H9 (cell line): ENCODE results near the gene DMP1. TPM values are rescaled to one million over a fixed set of nuclear protein-coding genes. Genes with fewer than 3 reads are reported as not detected.

Source experiments
- DNase-seq: peaks from one replicate; pipeline ENCODE4 v3.0.0-alpha.2; 2017
- H2AFZ ChIP-seq: one replicate; pipeline ENCODE4 v1.6.1; 2013; ENCODE audit warnings: mild to moderate bottlenecking, low read length, control low read depth, moderate library complexity
- H2AK5ac ChIP-seq: 2 replicates; pipeline ENCODE4 v1.6.1; 2013; ENCODE audit warnings: low read length, control low read depth, mixed read lengths; ENCODE audit not compliant: insufficient read length
- H2BK120ac ChIP-seq: one replicate; pipeline ENCODE4 v1.6.1; 2013; ENCODE audit warnings: low read depth, mild to moderate bottlenecking, low read length, control low read depth, inconsistent platforms; ENCODE audit not compliant: poor library complexity, severe bottlenecking
- H2BK12ac ChIP-seq: 2 replicates; pipeline ENCODE4 v1.6.1; 2013; ENCODE audit warnings: low read length, control low read depth, mixed read lengths, low read depth; ENCODE audit not compliant: insufficient read length
- H2BK15ac ChIP-seq: 2 replicates; pipeline ENCODE4 v1.6.1; 2013; ENCODE audit warnings: low read depth, low read length, control low read depth
- H2BK20ac ChIP-seq: one replicate; pipeline ENCODE4 v1.6.1; 2013; ENCODE audit warnings: low read depth, mild to moderate bottlenecking, low read length, control low read depth, inconsistent platforms; ENCODE audit not compliant: poor library complexity, severe bottlenecking
- H2BK5ac ChIP-seq: 2 replicates; pipeline ENCODE4 v1.6.1; 2013; ENCODE audit warnings: low read length, control low read depth, mixed read lengths; ENCODE audit not compliant: insufficient read length
- H3K14ac ChIP-seq: 2 replicates; pipeline ENCODE4 v1.6.1; 2013; ENCODE audit warnings: low read length, control low read depth; ENCODE audit not compliant: insufficient read depth
- H3K18ac ChIP-seq: 2 replicates; pipeline ENCODE4 v1.6.1; 2013; ENCODE audit warnings: low read depth, mild to moderate bottlenecking, mixed read lengths, low read length, control low read depth; ENCODE audit not compliant: insufficient read length
- H3K23ac ChIP-seq: 2 replicates; pipeline ENCODE4 v1.6.1; 2013; ENCODE audit warnings: low read length, control low read depth, mixed read lengths, low read depth; ENCODE audit not compliant: insufficient read length
- H3K23me2 ChIP-seq: 2 replicates; pipeline ENCODE4 v1.6.1; 2013; ENCODE audit warnings: low read depth, mild to moderate bottlenecking, mixed read lengths, low read length, control low read depth; ENCODE audit not compliant: insufficient read length, poor library complexity, severe bottlenecking
- H3K27ac ChIP-seq: 2 replicates; pipeline ENCODE4 v1.5.1; 2013; ENCODE audit warnings: low read length, control low read depth, mixed read lengths, low read depth; ENCODE audit not compliant: insufficient read length
- H3K27me3 ChIP-seq: 2 replicates; pipeline ENCODE4 v1.6.1; 2013; ENCODE audit warnings: low read length, control low read depth, inconsistent platforms; ENCODE audit not compliant: insufficient read depth
- H3K4ac ChIP-seq: 2 replicates; pipeline ENCODE4 v1.6.1; 2013; ENCODE audit warnings: low read depth, mild to moderate bottlenecking, control low read depth, inconsistent platforms, low read length, moderate library complexity
- H3K4me1 ChIP-seq: 2 replicates; pipeline ENCODE4 v1.6.1; 2013; ENCODE audit warnings: low read length, control low read depth, inconsistent platforms; ENCODE audit not compliant: insufficient read depth
- H3K4me2 ChIP-seq: 2 replicates; pipeline ENCODE4 v1.6.1; 2013; ENCODE audit warnings: low read length, control low read depth, mixed read lengths; ENCODE audit not compliant: insufficient read length, insufficient read depth
- H3K56ac ChIP-seq: 2 replicates; pipeline ENCODE4 v1.6.1; 2013; ENCODE audit warnings: low read depth, mild to moderate bottlenecking, mixed read lengths, low read length, control low read depth; ENCODE audit not compliant: insufficient read length
- H3K79me1 ChIP-seq: 2 replicates; pipeline ENCODE4 v1.6.1; 2013; ENCODE audit warnings: low read depth, mild to moderate bottlenecking, moderate library complexity, low read length, control low read depth, inconsistent platforms; ENCODE audit not compliant: insufficient read depth, poor library complexity, severe bottlenecking
- H3K79me2 ChIP-seq: 2 replicates; pipeline ENCODE4 v1.6.1; 2013; ENCODE audit warnings: low read length, control low read depth, inconsistent platforms; ENCODE audit not compliant: insufficient read depth
- H3K9ac ChIP-seq: 2 replicates; pipeline ENCODE4 v1.6.1; 2013; ENCODE audit warnings: low read length, control low read depth, mixed read lengths; ENCODE audit not compliant: insufficient read length; ENCODE audit errors: extremely low read depth
- H3K9me3 ChIP-seq: one replicate; pipeline ENCODE4 v1.6.1; 2013; ENCODE audit warnings: low read depth, low read length, inconsistent platforms; ENCODE audit not compliant: control insufficient read depth
- H3T11ph ChIP-seq: one replicate; pipeline ENCODE4 v1.6.1; 2013; ENCODE audit warnings: mild to moderate bottlenecking, low read length, control low read depth, inconsistent platforms
- H4K20me1 ChIP-seq: one replicate; pipeline ENCODE4 v1.6.1; 2013; ENCODE audit not compliant: control insufficient read depth, insufficient read length, insufficient read depth
- H4K5ac ChIP-seq: 2 replicates; pipeline ENCODE4 v1.6.1; 2013; ENCODE audit warnings: low read depth, mild to moderate bottlenecking, mixed read lengths, low read length, control low read depth; ENCODE audit not compliant: insufficient read length
- H4K8ac ChIP-seq: replicated peaks from 2 replicates; pipeline ENCODE4 v1.6.1; 2013; ENCODE audit warnings: low read length, control low read depth, mixed read lengths, low read depth; ENCODE audit not compliant: insufficient read length
- H4K91ac ChIP-seq: 2 replicates; pipeline ENCODE4 v1.6.1; 2013; ENCODE audit warnings: low read depth, mild to moderate bottlenecking, moderate library complexity, mixed read lengths, low read length, control low read depth; ENCODE audit not compliant: insufficient read length
- H3K27ac Mint-ChIP-seq, 3 experiments: 2 replicates in 2 of 3; 3 replicates in 1 of 3; pipeline ENCODE4 v1.8.0; 2020 to 2021; ENCODE audit warnings: mixed read lengths in 3 of 3, mild to moderate bottlenecking in 1 of 3, moderate library complexity in 1 of 3
- H3K27me3 Mint-ChIP-seq: 2 replicates; pipeline ENCODE4 v1.8.0; 2021; ENCODE audit warnings: low read depth, mild to moderate bottlenecking, moderate library complexity, mixed read lengths
- H3K36me3 Mint-ChIP-seq, 3 experiments: 2 replicates in 2 of 3; 3 replicates in 1 of 3; pipeline ENCODE4 v1.8.0; 2020 to 2021; ENCODE audit warnings: low read depth in 3 of 3, mixed read lengths in 3 of 3; ENCODE audit not compliant: insufficient read depth in 1 of 3
- H3K4me1 Mint-ChIP-seq, 2 experiments: 2 replicates each; pipeline ENCODE4 v1.8.0; 2020; ENCODE audit warnings: mixed read lengths in 2 of 2
- H3K4me3 Mint-ChIP-seq, 2 experiments: 2 replicates in 1 of 2; 3 replicates in 1 of 2; pipeline ENCODE4 v1.8.0; 2020 to 2021; ENCODE audit warnings: mild to moderate bottlenecking in 2 of 2, mixed read lengths in 2 of 2, moderate library complexity in 1 of 2
- H3K9me3 Mint-ChIP-seq, 2 experiments: 2 replicates in 1 of 2; 3 replicates in 1 of 2; pipeline ENCODE4 v1.8.0; 2020; ENCODE audit warnings: mild to moderate bottlenecking in 2 of 2, mixed read lengths in 2 of 2, moderate library complexity in 1 of 2
- WGBS: extraction: QIAGEN DNeasy Blood & Tissue Kit; methylation state at CpG from one replicate; pipeline ENCODE4 v1.1.7; 2013; ENCODE audit warnings: missing lambda C conversion rate, low lambda C conversion rate, mixed read lengths; ENCODE audit not compliant: insufficient read length; ENCODE audit errors: extremely low coverage; 5-methylcytosine and 5-hydroxymethylcytosine counted together
- total RNA-seq: library from RNA; stranded (reverse); gene quantifications from 2 replicates; pipeline ENCODE4 v1.2.1, GENCODE V29; 2021
- TF ChIP-seq, protein P1 (sequence below): fragments of 200-600 bp; sonication (generic); conservative IDR thresholded peaks from 3 replicates; pipeline ENCODE4 v1.8.0; 2021; ENCODE audit warnings: antibody characterized with exemption, mild to moderate bottlenecking

Gene DMP1
- total RNA-seq, 1 experiment from 2014 or later, result not detected

- no peaks in the 10 kb centered on the region for H4K20me1 ChIP-seq
- H3T11ph ChIP-seq, result no peak overlapping the region
- Mint-ChIP-seq H3K4me1 (peaks cover 6% of the 10 kb centered on the region in 2 experiments), H3K9me3 (peaks cover 39 to 53% of the 10 kb centered on the region in 2 experiments), H3K27me3 (no peaks in the 10 kb centered on the region), H3K4me3 (no peak overlapping the region), H3K36me3 (peaks cover 33 to 42% (median 33%) of the 10 kb centered on the region in 3 experiments), H3K27ac (no peak overlapping the region)
- no peak overlapping the region for H2AK5ac ChIP-seq
- no peak for DNase-seq
- whole genome bisulfite sequencing, result no CpG with 5 or more reads among the region's 2 CpGs
- H3K9ac ChIP-seq, result no peak overlapping the region
- no peaks in the 10 kb centered on the region for H3K79me1 ChIP-seq
- peaks cover 27% of the 10 kb centered on the region for H3K9me3 ChIP-seq
- H2BK15ac ChIP-seq, result no peak overlapping the region
- H2BK120ac ChIP-seq, result no peak overlapping the region
- H3K4ac ChIP-seq, result no peak overlapping the region
- TF ChIP-seq, protein P1, sequence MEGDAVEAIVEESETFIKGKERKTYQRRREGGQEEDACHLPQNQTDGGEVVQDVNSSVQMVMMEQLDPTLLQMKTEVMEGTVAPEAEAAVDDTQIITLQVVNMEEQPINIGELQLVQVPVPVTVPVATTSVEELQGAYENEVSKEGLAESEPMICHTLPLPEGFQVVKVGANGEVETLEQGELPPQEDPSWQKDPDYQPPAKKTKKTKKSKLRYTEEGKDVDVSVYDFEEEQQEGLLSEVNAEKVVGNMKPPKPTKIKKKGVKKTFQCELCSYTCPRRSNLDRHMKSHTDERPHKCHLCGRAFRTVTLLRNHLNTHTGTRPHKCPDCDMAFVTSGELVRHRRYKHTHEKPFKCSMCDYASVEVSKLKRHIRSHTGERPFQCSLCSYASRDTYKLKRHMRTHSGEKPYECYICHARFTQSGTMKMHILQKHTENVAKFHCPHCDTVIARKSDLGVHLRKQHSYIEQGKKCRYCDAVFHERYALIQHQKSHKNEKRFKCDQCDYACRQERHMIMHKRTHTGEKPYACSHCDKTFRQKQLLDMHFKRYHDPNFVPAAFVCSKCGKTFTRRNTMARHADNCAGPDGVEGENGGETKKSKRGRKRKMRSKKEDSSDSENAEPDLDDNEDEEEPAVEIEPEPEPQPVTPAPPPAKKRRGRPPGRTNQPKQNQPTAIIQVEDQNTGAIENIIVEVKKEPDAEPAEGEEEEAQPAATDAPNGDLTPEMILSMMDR, result no peak
- no peak overlapping the region for H3K23ac ChIP-seq
- H3K27me3 ChIP-seq, result no peaks in the 10 kb centered on the region
- no peak overlapping the region for H2AFZ ChIP-seq
- H2BK12ac ChIP-seq, result no peak overlapping the region
- no peak overlapping the region; the same call in 1 of the 2 replicates for H3K14ac ChIP-seq
- H3K4me1 ChIP-seq, result no peaks in the 10 kb centered on the region
- no peak overlapping the region for H3K4me2 ChIP-seq
- H4K91ac ChIP-seq, result no peak overlapping the region
- H2BK5ac ChIP-seq, result no peak overlapping the region
- H3K23me2 ChIP-seq, result no peaks in the 10 kb centered on the region
- H3K79me2 ChIP-seq, result no peaks in the 10 kb centered on the region
- H4K5ac ChIP-seq, result no peak overlapping the region
- no peak overlapping the region for H3K56ac ChIP-seq
- H2BK20ac ChIP-seq, result no peak overlapping the region
- no peak overlapping the region for H3K27ac ChIP-seq
- no peak overlapping the region for H3K18ac ChIP-seq
- H4K8ac ChIP-seq, result no peak overlapping the region
These were observed 47.9 kb downstream of the DMP1 start for GRCh38 chr4:87697945-87698344.
